ENCODE measurements around the gene KITLG.
A peak's percentile ranks its signal among the peaks of the same experiment; 100 is the strongest.
"Not testable (repeated sequence)": the region's sequence is repeated elsewhere in the genome, so short reads cannot be mapped to it uniquely, and the experiment has no call there.

Gene KITLG

GRCh38 chr12:88580051-88580871, at the start of gene KITLG:
TSS of gene KITLG (minus strand) at chr12:88580471. CDS start at chr12:88580278, 193 bp downstream.
- DNase-seq, result peak; percentile 90

GRCh38 chr12:88628856-88629509, 48.7 kb upstream of the KITLG start:
- no peak for DNase-seq

- not testable (repeated sequence) for DNase-seq
Measured at GRCh38 chr12:88628035-88628434, 47.8 kb upstream of the KITLG start.

GRCh38 chr12:88627501-88627900, 47.2 kb upstream of the KITLG start:
- no peak for DNase-seq

GRCh38 chr12:88625356-88625755, 45.1 kb upstream of the KITLG start:
- DNase-seq, result no peak

GRCh38 chr12:88624911-88625310, 44.6 kb upstream of the KITLG start:
- DNase-seq, result no peak

GRCh38 chr12:88623777-88624548, 43.7 kb upstream of the KITLG start:
- no peak for DNase-seq

GRCh38 chr12:88617352-88617751, 37.1 kb upstream of the KITLG start:
- no peak for DNase-seq

- no peak for DNase-seq
Measured at GRCh38 chr12:88615490-88615889, 35.2 kb upstream of the KITLG start.

- no peak for DNase-seq
Measured at GRCh38 chr12:88604646-88605045, 24.4 kb upstream of the KITLG start.

- DNase-seq, result no peak
Measured at GRCh38 chr12:88600272-88600671, 20.0 kb upstream of the KITLG start.

GRCh38 chr12:88597365-88597764, 17.1 kb upstream of the KITLG start:
- DNase-seq, result no peak

- no peak for DNase-seq
Measured at GRCh38 chr12:88595697-88596096, 15.4 kb upstream of the KITLG start.

GRCh38 chr12:88594780-88595179, 14.5 kb upstream of the KITLG start:
- DNase-seq, result no peak

GRCh38 chr12:88591343-88591742, 11.1 kb upstream of the KITLG start:
- no peak for DNase-seq

- DNase-seq, result no peak
Measured at GRCh38 chr12:88590851-88591250, 10.6 kb upstream of the KITLG start.

GRCh38 chr12:88585077-88585476, 4.8 kb upstream of the KITLG start:
- DNase-seq, result no peak

GRCh38 chr12:88579601-88580050, 645 bp downstream of the KITLG start:
- DNase-seq, result peak; percentile 71

- DNase-seq, result peak; percentile 46
Measured at GRCh38 chr12:88579161-88579517, 1.1 kb downstream of the KITLG start.

GRCh38 chr12:88578276-88579160, 1.8 kb downstream of the KITLG start:
- DNase-seq, result no peak

- DNase-seq, result no peak
Measured at GRCh38 chr12:88577537-88577936, 2.7 kb downstream of the KITLG start.

- DNase-seq, result no peak
Measured at GRCh38 chr12:88576866-88577265, 3.4 kb downstream of the KITLG start.

Data from right forelimb (tissue), 1 donor.